MCF 10A (cell line): ENCODE results near the gene PTPRG. TPM values are rescaled to one million over a fixed set of nuclear protein-coding genes. Genes with fewer than 3 reads are reported as not detected.

Experiments used
- BruUV-seq: library from RNA; stranded (reverse); fragments of 400-500 nt; replicated peaks from 2 replicates; lab custom pipeline; 2021; lab: Mats Ljungman, UMichigan
- CTCF ChIA-PET: fragments of 300-600 bp; sonication (Branson Sonifier 250); formaldehyde crosslinking; extraction: SDS; loops from one replicate; lab custom pipeline; 2021; ENCODE audit warnings: antibody characterized with exemption, inconsistent platforms; lab: Yijun Ruan, JAX
- POLR2A ChIA-PET: fragments of 300-600, 350-650 bp; sonication (Branson Sonifier 250); formaldehyde crosslinking; extraction: SDS; loops from one replicate; lab custom pipeline; 2020; ENCODE audit warnings: antibody characterized with exemption, inconsistent platforms; lab: Yijun Ruan, JAX
- DNase-seq: peaks from one replicate; pipeline ENCODE4 v3.0.0-alpha.2; 2018; ENCODE audit not compliant: unreplicated experiment
- H3K27ac Mint-ChIP-seq: one replicate; pipeline ENCODE4 v1.8.0; 2022; ENCODE audit warnings: mild to moderate bottlenecking, low read depth, mixed read lengths; ENCODE audit not compliant: unreplicated experiment
- H3K27me3 Mint-ChIP-seq: one replicate; pipeline ENCODE4 v1.8.0; 2022; ENCODE audit warnings: mixed read lengths; ENCODE audit not compliant: insufficient read depth, unreplicated experiment
- H3K36me3 Mint-ChIP-seq: one replicate; pipeline ENCODE4 v1.8.0; 2022; ENCODE audit warnings: mild to moderate bottlenecking, moderate library complexity, mixed read lengths; ENCODE audit not compliant: insufficient read depth, unreplicated experiment
- H3K4me1 Mint-ChIP-seq: one replicate; pipeline ENCODE4 v1.8.0; 2022; ENCODE audit warnings: mixed read lengths; ENCODE audit not compliant: insufficient read depth, unreplicated experiment
- H3K4me3 Mint-ChIP-seq: one replicate; pipeline ENCODE4 v1.8.0; 2022; ENCODE audit warnings: mild to moderate bottlenecking, moderate library complexity, mixed read lengths; ENCODE audit not compliant: unreplicated experiment
- H3K9me3 Mint-ChIP-seq: one replicate; pipeline ENCODE4 v1.8.0; 2022; ENCODE audit warnings: mixed read lengths; ENCODE audit not compliant: unreplicated experiment
- CTCF ChIP-seq: fragments of 200-600 bp; IDR thresholded peaks from one replicate; pipeline ENCODE4 v1.8.0; 2022; ENCODE audit warnings: antibody characterized with exemption, mild to moderate bottlenecking; ENCODE audit not compliant: unreplicated experiment
- intact Hi-C: fragments of 100-400 bp; cut with micrococcal nuclease; formaldehyde crosslinking; loops from 2 replicates; pipeline ENCODE4 v1.14.1; 2022
- total RNA-seq: library from RNA; stranded (reverse); gene quantifications from 2 replicates; pipeline ENCODE4 v1.2.3, GENCODE V29; 2022

Gene PTPRG
- total RNA-seq, 1 experiment from 2014 or later: 54.5 TPM

GRCh38 chr3:61885414-61885813, 324.0 kb downstream of the PTPRG start:
- H3K4me1 Mint-ChIP-seq: peaks cover 12% of the 10 kb centered on the region
- ChIA-PET POLR2A (no interaction called here), CTCF (interaction anchor here (0.7 kb wide), 1 partner anchor 257 kb away, joined by 3 read pairs; no protein-coding TSS in a partner anchor)
- no peak for TF ChIP-seq CTCF
- no TSS peak for BruUV-seq
- no peak overlapping the region for H3K4me3 Mint-ChIP-seq
- no peak overlapping the region for H3K27ac Mint-ChIP-seq
- no peaks in the 10 kb centered on the region for H3K9me3 Mint-ChIP-seq
- intact Hi-C loops: no loop called here
- DNase-seq: no peak
- H3K27me3 Mint-ChIP-seq: no peaks in the 10 kb centered on the region
- H3K36me3 Mint-ChIP-seq: no peaks in the 10 kb centered on the region

GRCh38 chr3:61887206-61887605, 325.8 kb downstream of the PTPRG start:
- H3K9me3 Mint-ChIP-seq: no peaks in the 10 kb centered on the region
- ChIA-PET CTCF (interaction anchor here (1.3 kb wide), 1 partner anchor 164 kb away, joined by 4 read pairs; no protein-coding TSS in a partner anchor), POLR2A (no interaction called here)
- BruUV-seq: no TSS peak
- H3K4me1 Mint-ChIP-seq: peaks cover 5% of the 10 kb centered on the region
- no peak for TF ChIP-seq CTCF
- peaks cover 6% of the 10 kb centered on the region for H3K36me3 Mint-ChIP-seq
- DNase-seq: no peak
- H3K27me3 Mint-ChIP-seq: no peaks in the 10 kb centered on the region
- H3K27ac Mint-ChIP-seq: no peak overlapping the region
- no peak overlapping the region for H3K4me3 Mint-ChIP-seq
- intact Hi-C loops: no loop called here

- ChIA-PET CTCF (interaction anchor here (0.5 to 1.2 kb wide), 3 partner anchors 30 to 187 kb away, joined by 3 to 4 read pairs (median 3); no protein-coding TSS in a partner anchor), POLR2A (interaction anchor here (1.6 kb wide), 1 partner anchor 10 kb away, joined by 3 read pairs; no protein-coding TSS in a partner anchor)
- intact Hi-C loops: no loop called here
- Mint-ChIP-seq H3K4me3 (no peak overlapping the region), H3K27me3 (no peaks in the 10 kb centered on the region), H3K36me3 (peaks cover 12% of the 10 kb centered on the region), H3K4me1 (no peaks in the 10 kb centered on the region), H3K9me3 (no peaks in the 10 kb centered on the region), H3K27ac (no peak overlapping the region)
- no TSS peak for BruUV-seq
- DNase-seq: no peak
- TF ChIP-seq CTCF: no peak
Measured at GRCh38 chr3:61889259-61889658, 327.9 kb downstream of the PTPRG start.

- H3K9me3 Mint-ChIP-seq: no peaks in the 10 kb centered on the region
- intact Hi-C loops: no loop called here
- ChIA-PET POLR2A (interaction anchor here (0.6 to 1.6 kb wide), 4 partner anchors 11 to 461 kb away, joined by 3 to 4 read pairs (median 4); partner anchors contain the start of gene PTPRG), CTCF (interaction anchor here (1.0 to 1.2 kb wide), 2 partner anchors 32 to 298 kb away, joined by 3 to 4 read pairs; no protein-coding TSS in a partner anchor)
- TF ChIP-seq CTCF: no peak
- peaks cover 7% of the 10 kb centered on the region for H3K4me1 Mint-ChIP-seq
- no peak overlapping the region for H3K27ac Mint-ChIP-seq
- DNase-seq: no peak
- peaks cover 12% of the 10 kb centered on the region for H3K36me3 Mint-ChIP-seq
- H3K27me3 Mint-ChIP-seq: no peaks in the 10 kb centered on the region
- BruUV-seq: no TSS peak
- no peak overlapping the region for H3K4me3 Mint-ChIP-seq
Measured at GRCh38 chr3:61890167-61890566, 328.8 kb downstream of the PTPRG start.
